Subcutaneous adipose tissue (tissue), 4 donors: ENCODE measurements around the gene MARCHF5. TPM values are rescaled to one million over a fixed set of nuclear protein-coding genes. Genes with fewer than 3 reads are reported as not detected.

Experiments
- small RNA-seq: library from RNA; depleted of rRNA; stranded (forward); fragments of <200 nt; gene quantifications from one replicate; pipeline ENCODE3, GENCODE V24; 2016
- total RNA-seq, 4 donors: library from RNA; depleted of rRNA; stranded (reverse); fragments of >200 nt; gene quantifications; one replicate each; pipeline ENCODE4 v1.1.0, GENCODE V29; 2016
- TF ChIP-seq, protein P1 (sequence below): fragments of 450-650 bp; IDR thresholded peaks from one replicate; pipeline ENCODE4 v1.5.1; 2016; ENCODE audit warnings: low read depth, mild to moderate bottlenecking, control low read depth, antibody characterized with exemption, moderate library complexity

Gene MARCHF5
- total RNA-seq, 4 donors from 2014 or later: 25.2 to 36.2 (median 31.7) TPM

DNA sequence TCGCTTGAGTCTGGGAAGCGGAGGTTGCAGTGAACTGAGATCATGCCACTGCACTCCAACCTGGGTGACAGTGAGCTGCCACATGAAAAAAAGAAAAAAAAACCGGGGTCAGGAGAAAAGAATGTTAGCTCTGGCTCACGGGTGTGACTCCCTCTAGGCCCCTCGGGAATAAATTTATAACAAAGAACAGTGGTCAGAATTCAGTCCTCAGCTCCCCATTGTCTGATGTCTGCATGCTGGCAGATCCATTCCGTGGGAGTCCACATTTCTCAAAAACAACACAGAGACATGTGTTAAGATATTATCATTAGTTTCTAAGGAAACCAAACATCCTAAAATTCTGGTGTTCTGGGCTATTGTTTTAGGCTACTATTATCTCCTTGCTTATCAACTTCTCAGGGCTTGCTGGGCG is 90.6 kb downstream of the MARCHF5 start:
- TF ChIP-seq, protein P1, sequence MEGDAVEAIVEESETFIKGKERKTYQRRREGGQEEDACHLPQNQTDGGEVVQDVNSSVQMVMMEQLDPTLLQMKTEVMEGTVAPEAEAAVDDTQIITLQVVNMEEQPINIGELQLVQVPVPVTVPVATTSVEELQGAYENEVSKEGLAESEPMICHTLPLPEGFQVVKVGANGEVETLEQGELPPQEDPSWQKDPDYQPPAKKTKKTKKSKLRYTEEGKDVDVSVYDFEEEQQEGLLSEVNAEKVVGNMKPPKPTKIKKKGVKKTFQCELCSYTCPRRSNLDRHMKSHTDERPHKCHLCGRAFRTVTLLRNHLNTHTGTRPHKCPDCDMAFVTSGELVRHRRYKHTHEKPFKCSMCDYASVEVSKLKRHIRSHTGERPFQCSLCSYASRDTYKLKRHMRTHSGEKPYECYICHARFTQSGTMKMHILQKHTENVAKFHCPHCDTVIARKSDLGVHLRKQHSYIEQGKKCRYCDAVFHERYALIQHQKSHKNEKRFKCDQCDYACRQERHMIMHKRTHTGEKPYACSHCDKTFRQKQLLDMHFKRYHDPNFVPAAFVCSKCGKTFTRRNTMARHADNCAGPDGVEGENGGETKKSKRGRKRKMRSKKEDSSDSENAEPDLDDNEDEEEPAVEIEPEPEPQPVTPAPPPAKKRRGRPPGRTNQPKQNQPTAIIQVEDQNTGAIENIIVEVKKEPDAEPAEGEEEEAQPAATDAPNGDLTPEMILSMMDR: no peak

DNA sequence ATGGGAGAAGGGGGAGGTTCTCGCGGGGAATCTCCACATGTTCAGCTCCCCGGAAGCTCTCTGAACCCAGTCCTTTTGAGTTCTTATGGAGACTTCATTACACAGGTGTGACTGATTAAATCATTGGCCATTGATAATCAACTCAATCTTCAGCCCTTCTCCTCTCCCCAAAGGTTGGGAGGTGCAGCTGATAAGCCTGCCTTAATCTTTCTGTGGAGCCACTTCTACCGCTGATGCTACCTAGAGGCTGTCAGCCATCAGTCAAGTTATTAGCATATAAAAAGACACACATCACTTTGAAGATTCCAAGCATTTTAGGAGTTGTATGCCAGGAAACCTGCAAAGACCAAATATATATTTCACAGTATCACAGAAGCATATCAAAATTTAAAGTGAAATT is 91.7 kb downstream of the MARCHF5 start:
- TF ChIP-seq, protein P1: no peak

DNA sequence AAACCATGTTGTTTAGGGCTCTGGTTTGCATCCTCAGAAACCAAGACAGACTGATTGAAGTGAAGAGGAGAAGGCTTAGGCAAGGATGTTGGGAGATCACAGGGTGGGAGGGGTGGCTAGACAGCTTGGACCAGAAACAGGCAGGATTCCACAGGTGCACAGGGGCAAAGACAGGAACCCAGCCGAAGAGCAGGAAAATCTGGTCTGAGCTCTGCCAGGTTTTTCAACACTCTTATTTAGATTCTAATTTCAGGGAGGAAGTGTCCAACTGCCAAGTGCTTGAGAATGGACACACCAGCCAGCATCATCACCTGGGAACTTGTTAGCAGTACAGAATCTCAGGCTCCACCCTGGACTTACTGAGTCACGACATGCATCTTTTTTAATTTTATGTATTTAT is 93.8 kb downstream of the MARCHF5 start:
- TF ChIP-seq, protein P1: no peak

DNA sequence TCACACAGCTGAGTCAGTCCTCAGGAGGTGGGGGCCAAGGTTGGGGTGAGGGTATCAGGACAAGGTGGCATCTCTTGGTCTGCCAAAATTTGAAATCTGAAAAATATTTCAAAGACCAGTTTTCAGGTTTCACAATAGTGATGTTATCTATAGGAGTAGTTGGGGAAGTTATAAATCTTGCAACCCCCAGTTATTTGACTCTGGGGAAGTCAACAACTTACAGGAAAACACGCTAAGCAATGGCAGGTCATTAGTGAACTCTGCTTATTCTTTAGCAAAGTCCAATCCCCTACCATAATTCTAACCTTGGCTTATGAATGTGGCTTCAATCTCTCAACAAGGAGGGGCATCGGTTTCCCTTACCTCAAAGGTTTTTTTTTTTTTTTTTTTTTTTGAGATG is 94.9 kb downstream of the MARCHF5 start:
- TF ChIP-seq, protein P1: no peak

DNA sequence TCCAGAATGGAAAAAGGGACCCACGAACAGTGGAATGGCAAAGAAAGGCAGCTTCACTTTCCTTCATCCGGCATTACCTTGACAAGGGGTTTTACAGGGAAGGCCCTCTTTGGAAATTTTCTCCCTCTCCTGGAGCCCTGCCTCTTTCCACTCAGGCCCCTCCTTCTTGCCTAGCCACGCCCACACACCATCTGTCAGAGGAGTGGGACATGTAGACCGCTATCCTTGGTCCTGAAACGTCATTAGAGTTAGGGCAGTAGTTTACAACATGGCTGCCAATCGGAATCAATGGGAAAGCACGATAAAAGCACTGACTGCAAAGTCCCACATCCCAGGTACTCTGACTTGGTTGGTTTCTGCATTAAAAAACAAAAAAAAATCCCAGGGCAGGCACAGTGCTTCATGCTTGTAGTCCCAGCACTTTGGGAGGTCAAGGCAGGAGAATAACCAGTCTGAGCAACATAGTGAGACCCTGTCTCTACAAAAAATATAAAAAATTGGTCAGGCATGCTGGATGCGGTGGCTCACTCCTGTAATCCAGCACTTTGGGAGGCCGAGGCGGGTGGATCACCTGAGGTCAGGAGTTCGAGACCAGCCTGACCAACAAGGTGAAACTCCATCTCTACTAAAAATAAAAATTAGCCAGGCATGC is 96.4 kb downstream of the MARCHF5 start:
- TF ChIP-seq, protein P1: no peak

DNA sequence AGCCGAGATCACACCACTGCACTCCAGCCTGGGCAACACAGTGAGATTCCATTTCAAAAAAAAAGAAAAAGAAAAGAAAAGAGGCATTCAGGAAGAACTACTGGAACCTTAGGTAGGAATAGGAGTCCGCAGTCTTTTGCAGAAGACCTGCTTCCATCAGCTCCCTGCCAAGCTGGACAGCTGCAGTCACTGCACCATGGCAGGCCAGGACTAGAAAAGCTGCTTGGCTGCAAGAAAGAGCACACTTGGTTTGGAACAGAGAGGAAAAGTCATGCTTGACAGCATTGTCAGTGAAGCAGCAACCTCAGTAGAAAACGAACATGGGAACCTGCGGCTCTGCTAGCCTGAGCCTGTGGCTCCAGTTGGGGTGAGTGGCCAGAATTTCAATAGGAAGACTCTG is 104.3 kb downstream of the MARCHF5 start:
- TF ChIP-seq, protein P1: no peak

Small RNA genes lying within 50 kb of the gene (small RNA-seq; reads per million reads assigned to genes)
- gene RF00019: 0.49 reads per million
- not detected for gene RNY3P12

Other genes with a start within 250 kb of the MARCHF5 start
- gene CPEB3, start 89 bp upstream of the MARCHF5 start, total RNA-seq: 1 to 10 TPM; 4.1 to 6.6 (median 5.2) TPM